HepG2 (cell line): ENCODE data around the gene LAMTOR2. TPM values are rescaled to one million over a fixed set of nuclear protein-coding genes. Genes with fewer than 3 reads are reported as not detected.

ENCODE experiments used
- ATAC-seq: fragments of 200-7000 bp; cut with Tn5 transposase; 3 replicates; pipeline ENCODE4 v1.9.1; 2020; ENCODE audit warnings: mild to moderate bottlenecking, moderate library complexity
- BruUV-seq: library from RNA; stranded (reverse); fragments of 400-500 nt; replicated peaks from 2 replicates; lab custom pipeline; 2021; lab: Mats Ljungman, UMichigan
- CTCF ChIA-PET: fragments of 300-600 bp; formaldehyde crosslinking; extraction: SDS; loops from one replicate; lab custom pipeline; 2021; ENCODE audit warnings: low total read pairs, inconsistent platforms, low intra/inter-chr PET ratio; lab: Yijun Ruan, JAX
- POLR2A ChIA-PET: fragments of 350-600 bp; sonication (Branson Sonifier 250); formaldehyde crosslinking; loops from one replicate; lab custom pipeline; 2020; ENCODE audit warnings: antibody characterized with exemption, inconsistent platforms; lab: Yijun Ruan, JAX
- DNase-seq: peaks from one replicate; pipeline ENCODE4 v3.0.0-alpha.2; 2015; ENCODE audit warnings: low spot score
- FAIRE-seq: peaks from 3 replicates; lab custom pipeline; 2011; peaks lifted over from hg19 to GRCh38; lab: Jason Lieb, UNC
- H2AFZ ChIP-seq: one replicate; pipeline ENCODE4 v1.6.1; 2011; ENCODE audit warnings: low read length, inconsistent platforms
- H3K27ac ChIP-seq: fragments of 300-600 bp; 3 replicates; pipeline ENCODE4 v1.8.0; 2011; ENCODE audit warnings: mixed run types, mild to moderate bottlenecking, mixed read lengths, low read length, inconsistent platforms; ENCODE audit not compliant: insufficient read depth; ENCODE audit errors: extremely low read length
- H3K27me3 ChIP-seq, 2 experiments: fragments of 200-600 bp in 1 of 2; 2 replicates in 1 of 2; 3 replicates in 1 of 2; pipeline versions ENCODE4 v1.6.0 to v1.8.0; 2011; ENCODE audit warnings: low read length in 2 of 2, mild to moderate bottlenecking in 2 of 2, moderate library complexity in 2 of 2, inconsistent platforms in 1 of 2; ENCODE audit not compliant: insufficient read depth in 2 of 2, control insufficient read depth in 1 of 2
- H3K36me3 ChIP-seq, 2 experiments: fragments of 200-600 bp in 1 of 2; replicated peaks in 1 of 2; 2 replicates in 1 of 2; 3 replicates in 1 of 2; pipeline versions ENCODE4 v1.5.1 to v1.8.0; 2011; ENCODE audit warnings: low read length in 2 of 2, inconsistent platforms in 1 of 2; ENCODE audit not compliant: insufficient read depth in 2 of 2, control insufficient read depth in 1 of 2
- H3K4me1 ChIP-seq: 2 replicates; pipeline ENCODE4 v1.5.1; 2012; ENCODE audit warnings: low read length, inconsistent platforms; ENCODE audit not compliant: insufficient read depth
- H3K4me2 ChIP-seq: 2 replicates; pipeline ENCODE4 v1.6.0; 2011; ENCODE audit warnings: low read depth, low read length, inconsistent platforms
- H3K4me3 ChIP-seq, 3 experiments: fragments of 200-600 bp in 1 of 3; sonication (generic), shearing (Covaris generic) in 1 of 3; replicated peaks in 1 of 3; 2 replicates each; pipeline ENCODE4 v1.5.1; 2011 to 2016; ENCODE audit warnings: low read length in 3 of 3, inconsistent platforms in 2 of 3, low read depth in 2 of 3, mild to moderate bottlenecking in 2 of 3, control low read depth in 1 of 3, mixed read lengths in 1 of 3; ENCODE audit not compliant: insufficient read depth in 1 of 3
- H3K79me2 ChIP-seq: one replicate; pipeline ENCODE4 v1.6.1; 2011; ENCODE audit warnings: low read length, inconsistent platforms; ENCODE audit not compliant: insufficient read depth
- H3K9ac ChIP-seq: 2 replicates; pipeline ENCODE4 v1.6.0; 2011; ENCODE audit warnings: mild to moderate bottlenecking, low read depth, low read length, inconsistent platforms; ENCODE audit not compliant: insufficient read depth
- H3K9me3 ChIP-seq: 2 replicates; pipeline ENCODE4 v1.5.1; 2012; ENCODE audit warnings: mild to moderate bottlenecking, low read length
- H4K20me1 ChIP-seq: 2 replicates; pipeline ENCODE4 v1.6.0; 2011; ENCODE audit warnings: inconsistent platforms, mild to moderate bottlenecking, low read length, moderate library complexity; ENCODE audit not compliant: insufficient read depth
- EED ChIP-seq: sonication (generic); formaldehyde crosslinking; IDR thresholded peaks from 2 replicates; pipeline ENCODE4 v1.5.0; 2020; ENCODE audit warnings: mild to moderate bottlenecking, missing genetic modification reagents
- ESRRA ChIP-seq: sonication (generic); formaldehyde crosslinking; IDR thresholded peaks from 2 replicates; pipeline ENCODE4 v1.5.1; 2020; ENCODE audit warnings: mild to moderate bottlenecking, low read depth, missing genetic modification reagents
- HCFC1 ChIP-seq: fragments of 150-350 bp; IDR thresholded peaks from 2 replicates; pipeline ENCODE4 v1.6.1; 2014; ENCODE audit warnings: low read depth, low read length
- NFIB ChIP-seq: sonication (generic); formaldehyde crosslinking; IDR thresholded peaks from 2 replicates; pipeline ENCODE4 v1.9.0; 2021; ENCODE audit warnings: missing genetic modification reagents, mild to moderate bottlenecking, borderline replicate concordance
- PRPF4 ChIP-seq: fragments of 200-400 bp; formaldehyde crosslinking; IDR thresholded peaks from 2 replicates; pipeline ENCODE4 v1.6.1; 2016; ENCODE audit warnings: low read length, low read depth; ENCODE audit not compliant: poor library complexity, severe bottlenecking
- ZBTB38 ChIP-seq: sonication (generic); formaldehyde crosslinking; IDR thresholded peaks from 2 replicates; pipeline ENCODE4 v1.5.1; 2020; ENCODE audit warnings: mild to moderate bottlenecking, missing genetic modification reagents
- ZFP36 ChIP-seq: fragments of 150-350 bp; IDR thresholded peaks from 2 replicates; pipeline ENCODE4 v1.6.1; 2018; ENCODE audit warnings: borderline replicate concordance, low read length, low read depth; ENCODE audit not compliant: partially characterized antibody
- ZNF121 ChIP-seq: sonication (generic); formaldehyde crosslinking; IDR thresholded peaks from 2 replicates; pipeline ENCODE4 v1.5.0; 2020; ENCODE audit warnings: mild to moderate bottlenecking, missing genetic modification reagents
- WGBS: methylation state at CpG from one replicate; pipeline ENCODE4 v1.1.6; 2017; ENCODE audit warnings: low lambda C conversion rate; 5-methylcytosine and 5-hydroxymethylcytosine counted together
- in situ Hi-C: cut with HindIII; loops from 2 replicates; pipeline ENCODE4 v1.10.0; 2017; ENCODE audit warnings: low pct_unique_long_range_greater_than_20kb; ENCODE audit not compliant: extremely low pct_ligation_motif_present
- intact Hi-C: fragments of 100-400 bp; cut with micrococcal nuclease; formaldehyde crosslinking; loops from one replicate; pipeline ENCODE4 v1.10.0; 2022; ENCODE audit not compliant: unreplicated experiment
- polyA plus RNA-seq, 8 experiments: library from polyadenylated mRNA; depleted of rRNA in 3 of 8; stranded (reverse) in 7 of 8; unstranded in 1 of 8; fragments of >200 nt; fragmentation: Illumina TruSeq in 4 of 8; extraction: Trizol in 4 of 8; gene quantifications; 2 replicates each; pipeline versions ENCODE4 v1.2.1 to v1.2.3, GENCODE V29; 2011 to 2016; ENCODE audit warnings: low read depth in 4 of 8, missing spikeins in 1 of 8, mixed read lengths in 1 of 8; ENCODE audit not compliant: insufficient read depth in 1 of 8
- total RNA-seq, 5 experiments: library from RNA; depleted of rRNA; stranded (reverse); fragments of >200 nt; fragmentation: Illumina TruSeq; extraction: Trizol; gene quantifications; 2 replicates each; pipeline ENCODE4 v1.2.3, GENCODE V29; 2016; ENCODE audit warnings: low read depth in 1 of 5
- TF ChIP-seq, protein P1 (sequence below): sonication (generic); formaldehyde crosslinking; IDR thresholded peaks from 2 replicates; pipeline ENCODE4 v1.8.1; 2022; ENCODE audit warnings: mild to moderate bottlenecking, missing genetic modification reagents
- TF ChIP-seq, protein P2 (sequence below): sonication (generic); formaldehyde crosslinking; IDR thresholded peaks from 2 replicates; pipeline ENCODE4 v1.8.1; 2023; ENCODE audit warnings: mild to moderate bottlenecking, missing genetic modification reagents
- TF ChIP-seq, protein P3 (sequence below): sonication (generic); formaldehyde crosslinking; IDR thresholded peaks from 2 replicates; pipeline ENCODE4 v1.4.0; 2020; ENCODE audit warnings: low read depth, mild to moderate bottlenecking, missing genetic modification reagents

LAMTOR2 gene
- total and polyA plus RNA-seq, 2 of the 13 experiments (the other 11 are each of a cell fraction or from before 2014, with no cell fraction given): 36.5 to 66.4 TPM

DNA sequence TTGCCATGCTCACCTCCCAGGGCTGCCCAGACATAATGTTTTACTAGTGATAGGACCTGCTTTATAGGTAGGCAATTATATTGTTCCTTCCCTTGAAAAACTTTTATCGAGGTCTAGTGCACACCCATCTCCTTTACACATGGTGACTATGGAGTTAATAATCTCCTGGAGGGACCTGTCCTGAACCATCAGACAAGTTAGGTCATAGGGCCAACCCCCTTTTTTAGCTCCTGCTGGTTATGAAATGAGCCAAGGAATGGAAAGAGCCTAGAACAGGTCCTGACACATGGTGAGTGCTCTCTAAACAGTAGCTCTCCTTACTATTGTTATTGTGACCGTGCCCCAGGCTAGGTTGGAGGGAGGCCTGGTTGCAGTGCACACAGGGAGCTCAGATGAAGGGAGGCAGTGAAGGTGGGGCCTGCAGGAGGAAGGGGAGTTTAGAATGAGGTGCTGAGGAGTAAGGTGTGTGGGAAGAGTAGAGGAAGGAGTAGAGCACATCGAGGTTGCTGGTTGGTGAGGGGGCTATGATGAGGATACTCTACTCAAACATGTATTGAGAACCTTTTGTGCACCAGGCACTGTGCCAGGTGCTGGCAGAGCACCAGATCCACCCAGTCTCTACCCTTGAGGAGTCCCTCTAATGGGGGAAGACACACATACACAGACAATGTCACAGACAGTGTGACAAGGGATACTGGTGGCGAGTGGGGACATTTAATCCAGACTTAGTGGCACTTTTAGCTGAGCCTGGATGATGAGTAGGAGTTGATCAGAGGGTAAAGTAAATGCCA is 45.8 kb downstream of the LAMTOR2 start:
- ATAC-seq (no peak), FAIRE-seq (no peak), DNase-seq (no peak)
- intact Hi-C loops (no loop called here), in situ Hi-C loops (no loop called here)
- ChIA-PET CTCF (no interaction called here), POLR2A (interaction anchor here (1.1 to 11.0 kb wide), 4 partner anchors 14 to 28 kb away, joined by 4 to 113 read pairs (median 12); partner anchors contain the start of gene LMNA)
- 67% methylated on average over 4 of the region's 4 CpGs for WGBS
- H3K27ac ChIP-seq: no peak overlapping the region
- peaks cover 97% of the 10 kb centered on the region for H3K4me1 ChIP-seq
- BruUV-seq: no TSS peak
- no peak overlapping the region for H3K4me3 ChIP-seq
- no peak overlapping the region for H2AFZ ChIP-seq
- no peak overlapping the region for H3K4me2 ChIP-seq
- no peaks in the 10 kb centered on the region for H3K79me2 ChIP-seq
- H4K20me1 ChIP-seq: no peaks in the 10 kb centered on the region
- no peaks in the 10 kb centered on the region for H3K36me3 ChIP-seq
- H3K9me3 ChIP-seq: no peaks in the 10 kb centered on the region
- no peak for TF ChIP-seq EED (CRISPR knock-in tag)
- no peak for TF ChIP-seq ZFP36
- TF ChIP-seq, protein P1, sequence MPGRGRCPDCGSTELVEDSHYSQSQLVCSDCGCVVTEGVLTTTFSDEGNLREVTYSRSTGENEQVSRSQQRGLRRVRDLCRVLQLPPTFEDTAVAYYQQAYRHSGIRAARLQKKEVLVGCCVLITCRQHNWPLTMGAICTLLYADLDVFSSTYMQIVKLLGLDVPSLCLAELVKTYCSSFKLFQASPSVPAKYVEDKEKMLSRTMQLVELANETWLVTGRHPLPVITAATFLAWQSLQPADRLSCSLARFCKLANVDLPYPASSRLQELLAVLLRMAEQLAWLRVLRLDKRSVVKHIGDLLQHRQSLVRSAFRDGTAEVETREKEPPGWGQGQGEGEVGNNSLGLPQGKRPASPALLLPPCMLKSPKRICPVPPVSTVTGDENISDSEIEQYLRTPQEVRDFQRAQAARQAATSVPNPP: no peak
- TF ChIP-seq NFIB (CRISPR knock-in tag): no peak
- TF ChIP-seq ZBTB38: no peak
- TF ChIP-seq, protein P2, sequence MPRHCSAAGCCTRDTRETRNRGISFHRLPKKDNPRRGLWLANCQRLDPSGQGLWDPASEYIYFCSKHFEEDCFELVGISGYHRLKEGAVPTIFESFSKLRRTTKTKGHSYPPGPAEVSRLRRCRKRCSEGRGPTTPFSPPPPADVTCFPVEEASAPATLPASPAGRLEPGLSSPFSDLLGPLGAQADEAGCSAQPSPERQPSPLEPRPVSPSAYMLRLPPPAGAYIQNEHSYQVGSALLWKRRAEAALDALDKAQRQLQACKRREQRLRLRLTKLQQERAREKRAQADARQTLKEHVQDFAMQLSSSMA: no peak
- TF ChIP-seq ESRRA (CRISPR knock-in tag): no peak
- no peak for TF ChIP-seq HCFC1
- TF ChIP-seq ZNF121 (CRISPR knock-in tag): no peak
- TF ChIP-seq, protein P3, sequence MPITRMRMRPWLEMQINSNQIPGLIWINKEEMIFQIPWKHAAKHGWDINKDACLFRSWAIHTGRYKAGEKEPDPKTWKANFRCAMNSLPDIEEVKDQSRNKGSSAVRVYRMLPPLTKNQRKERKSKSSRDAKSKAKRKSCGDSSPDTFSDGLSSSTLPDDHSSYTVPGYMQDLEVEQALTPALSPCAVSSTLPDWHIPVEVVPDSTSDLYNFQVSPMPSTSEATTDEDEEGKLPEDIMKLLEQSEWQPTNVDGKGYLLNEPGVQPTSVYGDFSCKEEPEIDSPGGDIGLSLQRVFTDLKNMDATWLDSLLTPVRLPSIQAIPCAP (CRISPR knock-in tag): no peak
- no peak for TF ChIP-seq PRPF4
- TF ChIP-seq, all 625 proteins: peak for 0
- H3K9ac ChIP-seq: no peak overlapping the region
- H3K27me3 ChIP-seq: no peaks in the 10 kb centered on the region
